ENCODE measurements around the gene EXOC4.

The EXOC4 gene

DNA sequence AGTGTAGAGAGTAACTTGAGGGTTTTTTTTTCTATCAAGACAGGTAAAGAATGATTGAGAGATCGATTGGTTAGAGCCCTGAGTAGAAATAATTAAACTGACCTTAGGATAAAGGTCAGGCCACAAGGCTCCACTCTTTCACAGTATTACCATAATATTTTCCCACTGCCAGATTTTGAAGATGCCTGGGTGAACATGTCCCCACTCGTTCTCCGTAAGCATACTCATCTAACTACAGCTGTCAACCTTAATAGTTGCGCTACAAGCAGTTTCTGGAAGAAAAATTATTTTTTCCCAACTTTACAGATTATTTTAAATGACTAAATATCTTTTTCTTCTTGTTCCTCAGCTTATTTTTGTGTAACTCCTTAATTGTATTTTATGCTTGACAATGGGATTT is 671.1 kb downstream of the EXOC4 start:
- TF ChIP-seq, protein P1, sequence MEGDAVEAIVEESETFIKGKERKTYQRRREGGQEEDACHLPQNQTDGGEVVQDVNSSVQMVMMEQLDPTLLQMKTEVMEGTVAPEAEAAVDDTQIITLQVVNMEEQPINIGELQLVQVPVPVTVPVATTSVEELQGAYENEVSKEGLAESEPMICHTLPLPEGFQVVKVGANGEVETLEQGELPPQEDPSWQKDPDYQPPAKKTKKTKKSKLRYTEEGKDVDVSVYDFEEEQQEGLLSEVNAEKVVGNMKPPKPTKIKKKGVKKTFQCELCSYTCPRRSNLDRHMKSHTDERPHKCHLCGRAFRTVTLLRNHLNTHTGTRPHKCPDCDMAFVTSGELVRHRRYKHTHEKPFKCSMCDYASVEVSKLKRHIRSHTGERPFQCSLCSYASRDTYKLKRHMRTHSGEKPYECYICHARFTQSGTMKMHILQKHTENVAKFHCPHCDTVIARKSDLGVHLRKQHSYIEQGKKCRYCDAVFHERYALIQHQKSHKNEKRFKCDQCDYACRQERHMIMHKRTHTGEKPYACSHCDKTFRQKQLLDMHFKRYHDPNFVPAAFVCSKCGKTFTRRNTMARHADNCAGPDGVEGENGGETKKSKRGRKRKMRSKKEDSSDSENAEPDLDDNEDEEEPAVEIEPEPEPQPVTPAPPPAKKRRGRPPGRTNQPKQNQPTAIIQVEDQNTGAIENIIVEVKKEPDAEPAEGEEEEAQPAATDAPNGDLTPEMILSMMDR (IDR thresholded peaks at IDR 0.05; ENCODE audit: control extremely low read depth, extremely low read depth, low read depth, missing control alignments), result no peak
- no peak for DNase-seq (ENCODE audit: extremely low spot score)
- CTCF ChIA-PET, result no interaction called here
- POLR2A ChIA-PET, result no interaction called here

DNA sequence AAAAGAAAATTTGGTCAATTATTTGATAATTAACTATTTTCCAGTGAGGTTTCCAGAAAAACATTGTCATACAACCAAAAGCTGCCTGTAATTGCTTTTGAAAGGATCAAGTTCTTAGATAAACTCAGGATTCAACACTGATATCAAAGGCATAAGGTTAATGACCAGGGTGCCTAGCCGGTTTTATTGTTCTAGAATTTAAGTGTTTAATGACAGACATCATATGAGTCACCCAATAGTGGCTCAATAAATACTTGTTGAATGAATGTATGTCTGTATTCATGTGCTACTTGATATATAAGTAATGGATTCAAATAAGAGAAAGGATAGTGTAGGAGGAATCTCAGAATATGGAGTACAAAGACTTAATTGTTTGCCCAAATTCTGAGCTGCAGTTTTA is 678.2 kb downstream of the EXOC4 start:
- TF ChIP-seq, protein P1 (IDR thresholded peaks at IDR 0.05; ENCODE audit: control extremely low read depth, extremely low read depth, low read depth, missing control alignments), result no peak
- no peak for DNase-seq (ENCODE audit: extremely low spot score)
- ChIA-PET CTCF (interaction anchor here (1.3 kb wide), 1 partner anchor 20 kb away, joined by 3 read pairs; no protein-coding TSS in a partner anchor), POLR2A (no interaction called here)

DNA sequence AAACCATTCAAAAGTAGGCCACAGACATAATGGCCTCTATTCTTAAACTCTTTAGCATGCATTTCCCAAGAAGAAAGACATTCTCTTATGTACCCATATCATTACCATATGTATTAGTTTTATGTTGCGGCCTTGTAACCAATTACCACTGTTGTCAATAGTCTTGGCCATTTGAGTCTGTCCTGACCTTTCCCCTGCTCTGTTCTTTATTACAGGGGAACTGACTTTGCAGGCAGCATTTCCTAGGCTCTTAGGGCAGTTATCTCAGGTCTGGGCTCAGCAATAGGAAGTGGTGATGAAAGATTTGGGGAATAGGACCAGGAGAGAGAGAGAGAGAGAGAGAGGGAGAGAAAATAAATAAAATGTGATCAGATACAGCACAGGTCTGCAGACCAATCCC is 679.7 kb downstream of the EXOC4 start:
- TF ChIP-seq, protein P1 (IDR thresholded peaks at IDR 0.05; ENCODE audit: control extremely low read depth, extremely low read depth, low read depth, missing control alignments), result no peak
- DNase-seq (ENCODE audit: extremely low spot score), result no peak
- CTCF ChIA-PET, result no interaction called here
- POLR2A ChIA-PET, result no interaction called here

DNA sequence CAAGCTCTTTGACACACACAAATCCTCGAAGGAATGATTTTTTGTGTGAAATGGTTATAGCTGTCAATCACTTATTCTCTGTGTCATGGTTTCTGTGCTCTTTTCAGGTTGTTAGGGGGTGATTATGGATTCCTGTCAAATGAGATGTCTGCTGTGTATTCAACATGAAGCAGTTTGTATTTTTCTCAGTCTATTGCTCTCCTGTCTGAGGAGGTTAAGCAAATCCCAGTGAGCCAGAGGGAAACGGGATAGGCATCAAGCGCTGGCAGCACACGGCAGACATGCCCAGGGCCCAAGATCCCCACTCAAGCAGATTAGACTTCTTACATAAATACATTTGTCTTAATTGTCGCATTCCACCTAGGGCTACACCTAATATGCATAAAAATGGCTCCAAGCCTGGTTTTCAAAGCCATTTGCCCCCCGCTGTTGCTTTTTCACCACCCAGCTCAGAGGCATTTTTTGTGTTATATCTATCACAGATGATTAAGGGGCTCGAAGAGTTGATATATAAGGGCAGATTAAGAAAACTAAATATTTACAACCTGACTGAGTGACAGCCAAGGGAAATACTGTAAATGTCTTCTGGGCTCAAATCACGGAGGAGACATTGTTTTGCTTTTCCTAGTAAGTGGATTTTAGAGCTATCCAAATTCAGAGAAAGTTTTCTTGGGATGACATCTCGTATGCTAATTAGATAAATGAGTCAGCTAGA is 681.5 kb downstream of the EXOC4 start:
- ChIA-PET CTCF (interaction anchor here (1.5 kb wide), 2 partner anchors 11 to 20 kb away, joined by 6 to 7 read pairs; no protein-coding TSS in a partner anchor), POLR2A (no interaction called here)
- TF ChIP-seq, protein P1 (IDR thresholded peaks at IDR 0.05; ENCODE audit: control extremely low read depth, extremely low read depth, low read depth, missing control alignments), result no peak
- DNase-seq (ENCODE audit: extremely low spot score), result no peak

DNA sequence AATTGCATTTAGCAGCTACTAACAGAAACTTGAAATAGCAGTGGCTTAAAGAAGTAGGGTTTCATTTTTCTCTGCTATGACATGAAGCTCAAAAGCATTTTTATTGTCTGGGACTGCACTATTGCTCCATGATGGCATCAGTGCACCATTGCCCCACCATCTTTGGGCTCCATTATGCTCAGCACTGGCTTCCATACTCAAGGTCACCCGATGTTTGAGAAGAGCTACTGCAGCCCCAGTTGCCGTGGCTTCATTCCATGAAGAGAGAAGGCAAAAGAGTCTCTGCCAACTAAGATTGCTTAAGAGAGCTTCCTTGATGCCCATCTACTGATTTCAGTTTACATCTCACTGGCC is 682.1 kb downstream of the EXOC4 start:
- CTCF ChIA-PET, result interaction anchor here (1.5 kb wide), 2 partner anchors 11 to 20 kb away, joined by 6 to 7 read pairs; no protein-coding TSS in a partner anchor
- TF ChIP-seq, protein P1 (IDR thresholded peaks at IDR 0.05; ENCODE audit: control extremely low read depth, extremely low read depth, low read depth, missing control alignments), result no peak
- no peak for DNase-seq (ENCODE audit: extremely low spot score)
- POLR2A ChIA-PET, result no interaction called here

DNA sequence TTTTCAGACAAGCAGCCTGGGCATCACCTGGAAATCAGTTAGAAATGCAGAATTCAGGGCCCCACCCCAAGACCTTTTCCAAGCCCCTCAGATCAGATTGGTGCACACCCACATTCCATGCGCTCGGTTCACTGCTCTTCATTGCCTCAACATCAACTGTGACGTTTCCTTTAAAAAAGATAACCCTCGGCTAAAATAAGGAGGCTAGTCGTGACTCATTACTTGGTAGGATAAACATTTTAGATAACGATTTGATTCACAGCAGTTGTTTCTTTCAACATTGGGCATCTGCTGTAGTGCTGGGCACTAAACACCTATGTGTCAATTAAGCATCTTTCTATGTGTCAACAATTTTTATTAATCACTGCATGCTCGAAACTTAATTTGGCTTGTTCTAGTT is 683.2 kb downstream of the EXOC4 start:
- TF ChIP-seq, protein P1 (IDR thresholded peaks at IDR 0.05; ENCODE audit: control extremely low read depth, extremely low read depth, low read depth, missing control alignments), result no peak
- POLR2A ChIA-PET, result no interaction called here
- CTCF ChIA-PET, result no interaction called here
- no peak for DNase-seq (ENCODE audit: extremely low spot score)

Data from GM10248 (cell line).